ENCODE results near the gene CAMK2D. TPM values are rescaled to one million over a fixed set of nuclear protein-coding genes. Genes with fewer than 3 reads are reported as not detected.

CAMK2D gene
- total RNA-seq, 6 donors from 2014 or later, result 41.0 to 75.8 (median 51.9) TPM

DNA sequence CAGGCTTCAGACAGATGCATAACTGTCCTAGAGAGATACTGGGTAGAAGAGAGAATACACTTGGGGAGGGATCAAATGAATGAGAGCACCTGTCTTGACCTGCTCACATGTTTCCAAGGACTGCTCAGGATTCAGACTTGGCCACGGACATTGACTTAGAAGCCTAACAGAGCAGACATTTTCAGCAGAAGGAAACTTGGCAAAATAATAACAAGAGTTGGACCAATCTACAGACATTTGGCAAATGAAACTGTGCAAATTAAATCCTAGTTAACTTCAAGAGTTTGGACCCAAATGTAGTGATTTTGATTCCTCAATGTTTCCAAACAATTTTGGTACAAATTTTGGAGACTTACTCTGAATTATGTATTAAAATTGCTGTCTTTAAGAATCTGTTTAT, 223.9 kb downstream of the CAMK2D start:
- Histone ChIP-seq H3K9me3 (no peaks in the 10 kb centered on the region), H3K27ac (no peak overlapping the region), H3K27me3 (no peaks in the 10 kb centered on the region), H3K4me3 (no peak overlapping the region), H3K36me3 (no peaks in the 10 kb centered on the region), H3K4me1 (peaks cover 0 to 8% (median 0%) of the 10 kb centered on the region in 4 donors)
- no peak for DNase-seq
- TF ChIP-seq POLR2A (IDR thresholded peaks at IDR 0.05) (no peak), POLR2AphosphoS5 (IDR thresholded peaks at IDR 0.05) (no peak), EP300 (IDR thresholded peaks at IDR 0.05) (no peak)
- TF ChIP-seq, protein P1, sequence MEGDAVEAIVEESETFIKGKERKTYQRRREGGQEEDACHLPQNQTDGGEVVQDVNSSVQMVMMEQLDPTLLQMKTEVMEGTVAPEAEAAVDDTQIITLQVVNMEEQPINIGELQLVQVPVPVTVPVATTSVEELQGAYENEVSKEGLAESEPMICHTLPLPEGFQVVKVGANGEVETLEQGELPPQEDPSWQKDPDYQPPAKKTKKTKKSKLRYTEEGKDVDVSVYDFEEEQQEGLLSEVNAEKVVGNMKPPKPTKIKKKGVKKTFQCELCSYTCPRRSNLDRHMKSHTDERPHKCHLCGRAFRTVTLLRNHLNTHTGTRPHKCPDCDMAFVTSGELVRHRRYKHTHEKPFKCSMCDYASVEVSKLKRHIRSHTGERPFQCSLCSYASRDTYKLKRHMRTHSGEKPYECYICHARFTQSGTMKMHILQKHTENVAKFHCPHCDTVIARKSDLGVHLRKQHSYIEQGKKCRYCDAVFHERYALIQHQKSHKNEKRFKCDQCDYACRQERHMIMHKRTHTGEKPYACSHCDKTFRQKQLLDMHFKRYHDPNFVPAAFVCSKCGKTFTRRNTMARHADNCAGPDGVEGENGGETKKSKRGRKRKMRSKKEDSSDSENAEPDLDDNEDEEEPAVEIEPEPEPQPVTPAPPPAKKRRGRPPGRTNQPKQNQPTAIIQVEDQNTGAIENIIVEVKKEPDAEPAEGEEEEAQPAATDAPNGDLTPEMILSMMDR (IDR thresholded peaks at IDR 0.05), result no peak
- 81 to 85% methylated on average over 1 of the region's 1 CpG for WGBS, 2 donors
- no peak for ATAC-seq (ENCODE audit: low FRiP score in 2 of 2)

DNA sequence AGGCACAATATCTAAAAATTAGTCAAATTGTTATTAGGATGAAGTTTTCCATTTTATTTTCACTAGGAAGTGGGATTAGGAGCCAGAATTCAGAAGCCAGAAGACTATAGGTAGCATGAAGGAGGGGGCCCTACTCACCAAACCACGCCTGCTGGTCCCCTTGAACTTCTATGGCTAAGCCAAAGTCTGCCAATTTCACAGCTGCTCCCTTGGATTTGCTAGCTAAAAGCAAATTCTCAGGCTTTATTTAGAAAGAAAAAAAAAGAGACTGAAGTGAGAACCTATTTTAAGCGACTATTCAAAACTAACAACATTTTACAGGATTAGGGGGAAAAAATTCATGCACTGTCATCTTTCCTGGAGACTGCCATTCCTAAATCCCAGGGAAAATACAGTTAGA, 224.3 kb downstream of the CAMK2D start:
- Histone ChIP-seq H3K9me3 (no peaks in the 10 kb centered on the region), H3K4me1 (peaks cover 0 to 8% (median 0%) of the 10 kb centered on the region in 4 donors), H3K36me3 (no peaks in the 10 kb centered on the region), H3K27me3 (no peaks in the 10 kb centered on the region), H3K4me3 (no peak overlapping the region), H3K27ac (no peak overlapping the region)
- no peak for ATAC-seq (ENCODE audit: low FRiP score in 2 of 2)
- TF ChIP-seq EP300 (IDR thresholded peaks at IDR 0.05), result no peak
- TF ChIP-seq POLR2AphosphoS5 (IDR thresholded peaks at IDR 0.05), result no peak
- TF ChIP-seq POLR2A (IDR thresholded peaks at IDR 0.05), result no peak
- TF ChIP-seq, protein P1 (IDR thresholded peaks at IDR 0.05), result no peak
- WGBS, 2 donors, result 70 to 85% methylated on average over 2 of the region's 2 CpGs
- no peak for DNase-seq

DNA sequence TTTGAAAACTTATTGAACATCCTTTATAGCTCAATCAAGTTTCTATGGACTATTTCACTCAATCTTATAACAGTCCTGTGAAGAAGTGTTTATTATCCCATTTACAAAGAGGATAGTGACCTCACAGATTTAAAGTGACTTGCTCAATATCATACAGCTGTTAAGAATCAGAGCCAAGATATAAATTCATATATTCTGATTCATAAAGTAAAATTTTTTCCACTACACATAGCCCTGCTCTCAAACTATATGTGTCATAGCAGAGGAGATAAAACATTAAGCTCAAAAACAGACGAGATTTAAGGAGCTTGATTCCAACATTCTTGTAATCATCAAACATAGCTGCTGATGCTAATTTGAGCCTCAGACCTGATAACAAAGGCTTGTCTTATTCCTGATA, 226.8 kb downstream of the CAMK2D start:
- no peak overlapping the region for H3K27ac ChIP-seq
- H3K27me3 ChIP-seq, result no peaks in the 10 kb centered on the region
- DNase-seq (no peak), ATAC-seq (ENCODE audit: low FRiP score in 2 of 2) (no peak)
- H3K36me3 ChIP-seq, result peaks cover 0 to 14% (median 3%) of the 10 kb centered on the region in 4 donors
- peaks cover 0 to 3% (median 0%) of the 10 kb centered on the region in 4 donors for H3K4me1 ChIP-seq
- no peaks in the 10 kb centered on the region for H3K9me3 ChIP-seq
- WGBS, 2 donors, result 74 to 79% methylated on average over 1 of the region's 1 CpG
- TF ChIP-seq EP300 (IDR thresholded peaks at IDR 0.05), result no peak
- TF ChIP-seq, protein P1 (IDR thresholded peaks at IDR 0.05), result no peak
- TF ChIP-seq POLR2AphosphoS5 (IDR thresholded peaks at IDR 0.05), result no peak
- TF ChIP-seq POLR2A (IDR thresholded peaks at IDR 0.05), result no peak
- no peak overlapping the region for H3K4me3 ChIP-seq

DNA sequence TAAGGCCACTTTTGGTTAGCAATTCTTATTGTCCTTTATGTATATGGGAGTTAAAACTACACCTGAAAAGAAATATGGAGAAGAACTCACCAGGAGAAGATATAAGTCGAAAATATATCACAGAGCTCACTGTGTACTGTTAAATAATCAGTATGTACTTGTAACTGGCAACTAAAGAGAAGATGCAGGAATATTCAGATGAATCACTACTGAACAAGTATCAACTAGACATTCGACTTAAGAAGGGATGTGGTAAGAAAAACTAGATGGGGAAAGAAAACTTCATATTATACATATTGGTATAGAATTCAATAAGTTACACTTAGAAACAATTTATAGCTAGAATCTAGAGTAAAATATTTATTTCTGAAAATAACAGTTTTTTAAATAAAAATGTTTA, 230.0 kb downstream of the CAMK2D start:
- Histone ChIP-seq H3K4me1 (no peaks in the 10 kb centered on the region), H3K4me3 (no peak overlapping the region), H3K27ac (no peak overlapping the region), H3K9me3 (no peaks in the 10 kb centered on the region), H3K27me3 (no peaks in the 10 kb centered on the region), H3K36me3 (peaks cover 0 to 26% (median 3%) of the 10 kb centered on the region in 4 donors)
- TF ChIP-seq, protein P1 (IDR thresholded peaks at IDR 0.05), result no peak
- no peak for TF ChIP-seq EP300 (IDR thresholded peaks at IDR 0.05)
- TF ChIP-seq POLR2A (IDR thresholded peaks at IDR 0.05), result no peak
- TF ChIP-seq POLR2AphosphoS5 (IDR thresholded peaks at IDR 0.05), result no peak
- no peak for ATAC-seq (ENCODE audit: low FRiP score in 2 of 2)
- no peak for DNase-seq
- 94% methylated on average over 2 of the region's 2 CpGs for WGBS, 2 donors

DNA sequence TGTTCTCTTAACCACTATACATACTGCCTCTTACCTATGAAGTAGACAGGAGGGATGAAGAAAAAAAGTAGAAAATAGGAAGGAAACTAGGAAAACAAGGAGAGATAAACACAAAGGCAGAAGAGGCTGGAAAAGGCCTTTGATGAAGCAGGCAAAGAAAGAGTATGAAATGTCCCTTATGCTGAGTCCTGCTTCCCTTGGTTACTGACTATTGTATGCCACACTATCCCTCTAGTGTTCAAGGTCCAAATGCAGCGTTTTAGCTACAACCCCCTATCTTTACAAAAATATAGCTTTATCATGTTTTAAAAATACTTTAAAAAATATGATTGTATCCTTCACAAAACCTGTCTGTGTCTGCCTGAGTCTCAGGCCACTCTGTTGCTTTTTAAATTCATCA, 233.1 kb downstream of the CAMK2D start:
- H3K9me3 ChIP-seq, result no peaks in the 10 kb centered on the region
- H3K27ac ChIP-seq, result no peak overlapping the region
- no peak overlapping the region for H3K4me3 ChIP-seq
- no peaks in the 10 kb centered on the region for H3K4me1 ChIP-seq
- H3K27me3 ChIP-seq, result no peaks in the 10 kb centered on the region
- ATAC-seq (ENCODE audit: low FRiP score in 2 of 2), result no peak
- WGBS, 2 donors, result 93 to 94% methylated on average over 1 of the region's 1 CpG
- TF ChIP-seq, protein P1 (IDR thresholded peaks at IDR 0.05), result no peak
- DNase-seq, result no peak
- H3K36me3 ChIP-seq, result peaks cover 0 to 32% (median 5%) of the 10 kb centered on the region in 4 donors
